ENCODE measurements around the gene KCNK10.

DNA sequence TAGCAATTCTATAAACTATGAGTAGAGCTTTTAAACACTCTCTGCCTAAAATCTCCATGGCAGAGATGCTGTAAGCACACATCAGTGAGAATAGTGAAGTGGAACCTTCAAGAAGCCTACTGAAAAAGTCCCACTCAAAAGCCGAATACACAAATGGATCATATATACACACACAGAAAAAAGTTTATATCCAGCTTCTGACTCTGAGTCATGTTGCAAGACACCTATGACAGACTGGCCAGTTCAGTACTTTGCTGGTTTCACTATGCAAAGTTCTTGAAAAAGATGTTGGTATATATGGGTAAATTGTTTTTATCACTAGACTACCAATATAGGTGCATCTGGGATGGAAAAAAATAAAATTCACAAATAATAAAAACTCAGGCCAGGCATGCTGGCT, 126.1 kb downstream of the KCNK10 start:
- TF ChIP-seq EZH2phosphoT487 (IDR thresholded peaks at IDR 0.05; ENCODE audit: borderline replicate concordance, low read length), result no peak
- TF ChIP-seq, protein P1, sequence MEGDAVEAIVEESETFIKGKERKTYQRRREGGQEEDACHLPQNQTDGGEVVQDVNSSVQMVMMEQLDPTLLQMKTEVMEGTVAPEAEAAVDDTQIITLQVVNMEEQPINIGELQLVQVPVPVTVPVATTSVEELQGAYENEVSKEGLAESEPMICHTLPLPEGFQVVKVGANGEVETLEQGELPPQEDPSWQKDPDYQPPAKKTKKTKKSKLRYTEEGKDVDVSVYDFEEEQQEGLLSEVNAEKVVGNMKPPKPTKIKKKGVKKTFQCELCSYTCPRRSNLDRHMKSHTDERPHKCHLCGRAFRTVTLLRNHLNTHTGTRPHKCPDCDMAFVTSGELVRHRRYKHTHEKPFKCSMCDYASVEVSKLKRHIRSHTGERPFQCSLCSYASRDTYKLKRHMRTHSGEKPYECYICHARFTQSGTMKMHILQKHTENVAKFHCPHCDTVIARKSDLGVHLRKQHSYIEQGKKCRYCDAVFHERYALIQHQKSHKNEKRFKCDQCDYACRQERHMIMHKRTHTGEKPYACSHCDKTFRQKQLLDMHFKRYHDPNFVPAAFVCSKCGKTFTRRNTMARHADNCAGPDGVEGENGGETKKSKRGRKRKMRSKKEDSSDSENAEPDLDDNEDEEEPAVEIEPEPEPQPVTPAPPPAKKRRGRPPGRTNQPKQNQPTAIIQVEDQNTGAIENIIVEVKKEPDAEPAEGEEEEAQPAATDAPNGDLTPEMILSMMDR (IDR thresholded peaks at IDR 0.05; ENCODE audit: low read depth, low read length, poor library complexity, severe bottlenecking), result no peak
